ENCODE results near the gene TMEM266.
A peak's percentile ranks its signal among the peaks of the same experiment; 100 is the strongest.

The TMEM266 gene

DNA sequence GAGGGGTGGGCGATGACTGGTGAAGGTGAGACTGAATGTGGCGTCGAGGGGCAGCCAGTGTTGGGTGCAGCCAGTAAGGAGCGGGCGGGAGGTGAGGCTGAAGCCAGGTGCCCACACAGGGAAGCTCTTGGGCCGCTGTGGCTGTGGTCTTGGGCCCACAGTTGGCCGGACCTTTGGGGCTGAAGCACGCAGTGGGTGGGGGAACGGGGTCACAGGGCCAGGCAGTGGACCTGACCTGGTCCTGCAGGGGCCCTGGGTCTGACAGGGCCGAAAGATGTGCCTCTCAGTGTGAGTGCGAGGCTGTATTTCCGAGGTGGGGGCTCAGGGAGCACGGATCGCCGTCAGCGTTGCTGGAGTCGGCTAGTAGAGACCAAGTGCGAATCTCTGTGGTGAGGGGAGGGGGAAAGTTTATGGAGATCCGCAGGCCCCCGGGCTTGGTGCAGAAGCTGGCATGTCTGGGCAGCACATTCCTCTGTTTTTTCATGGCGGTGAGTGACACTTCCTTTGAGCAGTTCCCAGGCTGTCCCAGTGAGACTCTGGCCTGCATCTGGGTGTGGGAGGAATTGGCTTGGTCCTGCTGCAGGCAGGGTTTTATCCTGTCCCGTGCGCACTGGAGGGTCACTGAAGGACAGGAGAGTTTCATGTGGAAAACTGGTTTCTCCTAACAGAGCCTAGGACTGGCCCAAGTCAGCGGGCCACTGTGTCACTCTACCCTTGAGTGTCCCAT is 100.8 kb downstream of the TMEM266 start:
- Histone ChIP-seq H3K4me3 (no peak overlapping the region), H3K27ac (no peak overlapping the region)
- DNase-seq (ENCODE audit: low spot score): no peak
- TF ChIP-seq, protein P1, sequence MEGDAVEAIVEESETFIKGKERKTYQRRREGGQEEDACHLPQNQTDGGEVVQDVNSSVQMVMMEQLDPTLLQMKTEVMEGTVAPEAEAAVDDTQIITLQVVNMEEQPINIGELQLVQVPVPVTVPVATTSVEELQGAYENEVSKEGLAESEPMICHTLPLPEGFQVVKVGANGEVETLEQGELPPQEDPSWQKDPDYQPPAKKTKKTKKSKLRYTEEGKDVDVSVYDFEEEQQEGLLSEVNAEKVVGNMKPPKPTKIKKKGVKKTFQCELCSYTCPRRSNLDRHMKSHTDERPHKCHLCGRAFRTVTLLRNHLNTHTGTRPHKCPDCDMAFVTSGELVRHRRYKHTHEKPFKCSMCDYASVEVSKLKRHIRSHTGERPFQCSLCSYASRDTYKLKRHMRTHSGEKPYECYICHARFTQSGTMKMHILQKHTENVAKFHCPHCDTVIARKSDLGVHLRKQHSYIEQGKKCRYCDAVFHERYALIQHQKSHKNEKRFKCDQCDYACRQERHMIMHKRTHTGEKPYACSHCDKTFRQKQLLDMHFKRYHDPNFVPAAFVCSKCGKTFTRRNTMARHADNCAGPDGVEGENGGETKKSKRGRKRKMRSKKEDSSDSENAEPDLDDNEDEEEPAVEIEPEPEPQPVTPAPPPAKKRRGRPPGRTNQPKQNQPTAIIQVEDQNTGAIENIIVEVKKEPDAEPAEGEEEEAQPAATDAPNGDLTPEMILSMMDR (IDR thresholded peaks at IDR 0.05): no peak

DNA sequence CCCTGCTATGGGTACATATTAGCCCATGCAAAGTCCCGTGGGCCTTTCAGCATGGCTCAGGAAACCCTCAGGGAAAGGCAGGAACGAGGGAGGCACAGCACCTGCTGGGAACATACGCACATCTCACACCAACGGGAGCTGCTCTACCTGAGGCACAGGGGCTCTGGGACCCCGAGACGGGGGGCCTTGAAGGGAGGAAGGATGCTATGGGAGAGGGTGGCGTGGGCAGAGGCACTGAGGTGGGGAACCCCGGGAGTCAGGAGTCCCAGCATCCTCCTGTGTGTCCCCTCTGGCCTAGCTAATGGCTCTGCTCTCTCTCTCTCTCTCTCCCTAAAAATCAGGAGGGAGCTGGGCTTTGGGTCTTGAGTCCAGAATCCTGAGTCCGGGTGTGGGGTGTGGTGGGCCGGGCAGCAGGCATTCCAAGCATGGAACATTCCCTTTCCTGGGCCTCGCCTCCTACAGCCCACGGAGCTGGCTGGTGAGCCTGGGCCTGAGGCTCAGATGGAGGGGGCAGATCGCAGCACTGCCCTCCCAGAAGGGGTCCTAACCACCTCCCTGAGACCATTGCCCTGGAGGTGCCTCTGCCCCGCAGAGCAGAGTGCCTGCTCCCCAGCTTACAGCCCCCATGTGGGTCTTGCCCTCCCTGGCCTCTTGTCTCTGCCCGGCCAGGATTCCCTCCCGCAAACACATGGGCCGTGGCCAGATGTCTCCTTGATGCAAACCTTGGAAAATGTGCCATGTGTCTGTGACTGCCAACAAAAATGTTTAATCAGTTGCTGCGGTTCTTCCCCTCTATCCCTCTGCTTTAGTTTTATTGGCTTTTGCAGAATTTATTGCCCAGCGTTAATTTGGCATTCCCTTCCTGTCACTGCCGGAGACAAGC is 101.6 kb downstream of the TMEM266 start:
- Histone ChIP-seq H3K4me3 (no peak overlapping the region), H3K27ac (no peak overlapping the region)
- DNase-seq (ENCODE audit: low spot score): no peak
- TF ChIP-seq, protein P1 (IDR thresholded peaks at IDR 0.05): no peak

DNA sequence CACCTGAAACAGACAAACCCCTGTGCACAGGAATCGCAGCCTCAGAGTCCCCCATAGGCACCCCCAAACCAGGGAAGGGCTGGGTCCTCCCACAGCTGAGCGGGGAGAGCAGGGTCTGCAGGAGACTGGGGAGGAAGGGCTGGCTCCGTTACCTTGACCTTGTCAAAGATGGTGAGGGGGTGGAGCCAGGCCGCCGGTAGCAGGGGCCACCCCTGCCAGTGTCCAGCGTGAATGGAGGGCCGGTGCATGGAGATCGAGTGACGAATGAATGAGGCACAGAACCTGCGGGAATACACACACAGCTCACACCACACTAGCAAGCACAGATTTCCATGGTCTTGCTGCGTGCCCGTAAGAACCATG is 102.2 kb downstream of the TMEM266 start:
- H3K4me3 ChIP-seq: no peak overlapping the region
- DNase-seq (ENCODE audit: low spot score): no peak
- no peak overlapping the region for H3K27ac ChIP-seq
- TF ChIP-seq, protein P1 (IDR thresholded peaks at IDR 0.05): no peak

DNA sequence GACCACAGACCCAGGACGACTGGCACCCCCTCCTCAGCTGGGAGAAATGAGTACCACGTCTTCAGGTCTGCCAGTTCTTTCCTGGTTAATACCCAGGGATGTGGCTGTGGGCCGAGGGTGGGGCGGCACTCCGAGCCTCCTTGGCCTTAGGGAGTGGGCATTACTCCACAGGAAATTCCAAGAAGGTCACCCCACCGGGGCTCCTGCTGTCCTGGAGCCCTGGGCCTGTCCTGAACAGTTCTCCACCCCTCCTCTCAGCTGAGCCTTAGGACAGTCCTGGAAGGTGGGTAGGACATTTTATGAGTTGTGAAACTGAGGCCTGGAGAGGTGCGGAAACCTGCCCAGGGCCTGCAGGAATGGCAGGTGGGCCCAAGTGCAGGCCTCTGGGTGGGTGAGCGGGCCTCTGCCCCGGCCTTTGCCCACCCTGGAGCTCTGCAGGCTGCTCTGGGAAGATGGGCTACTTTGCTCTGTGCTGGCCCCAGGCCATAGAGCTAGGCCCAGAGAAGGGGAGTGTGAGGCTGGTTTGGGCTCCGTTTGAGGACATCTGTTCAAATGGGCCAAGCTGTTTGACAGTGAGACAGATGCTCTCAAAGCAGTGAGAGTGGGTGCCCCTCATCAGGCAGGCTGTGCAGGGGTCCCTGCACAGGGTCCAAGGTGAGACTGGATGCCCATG is 103.1 kb downstream of the TMEM266 start:
- Histone ChIP-seq H3K27ac (peak overlapping the region in 1 of 2 donors; percentile 62), H3K4me3 (no peak overlapping the region)
- TF ChIP-seq, protein P1 (IDR thresholded peaks at IDR 0.05): no peak
- DNase-seq (ENCODE audit: low spot score): no peak

- H3K4me3 ChIP-seq: no peak overlapping the region
- no peak for DNase-seq (ENCODE audit: low spot score)
- TF ChIP-seq, protein P1 (IDR thresholded peaks at IDR 0.05): no peak
- H3K27ac ChIP-seq: peak overlapping the region in 1 of 2 donors; percentile 62
These were observed 103.9 kb downstream of the TMEM266 start for GRCh38 chr15:76163457-76164295.

DNA sequence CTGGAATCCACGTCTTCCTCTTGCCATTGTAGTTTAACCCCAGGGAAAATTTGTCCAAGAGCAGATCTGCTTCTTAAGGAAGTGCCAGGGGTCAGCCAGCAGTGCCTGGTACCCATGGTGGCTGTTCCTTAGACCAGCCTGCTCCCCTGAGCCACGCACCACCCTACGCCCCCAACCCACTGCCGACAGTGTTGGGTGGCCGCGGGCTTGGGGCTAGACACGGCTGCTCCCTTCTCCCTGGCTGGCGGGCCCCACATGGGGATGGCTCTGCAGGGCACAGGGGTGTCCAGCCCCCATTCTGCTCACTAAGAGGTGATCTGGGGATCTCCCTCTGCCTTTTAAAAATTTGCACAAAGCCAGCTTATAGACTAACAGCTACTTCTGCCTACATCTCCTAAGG is 104.8 kb downstream of the TMEM266 start:
- H3K27ac ChIP-seq: no peak overlapping the region
- TF ChIP-seq, protein P1 (IDR thresholded peaks at IDR 0.05): no peak
- no peak overlapping the region for H3K4me3 ChIP-seq
- no peak for DNase-seq (ENCODE audit: low spot score)
